ENCODE measurements around the gene ELMO3. TPM values are rescaled to one million over a fixed set of nuclear protein-coding genes. Genes with fewer than 3 reads are reported as not detected.
A peak's percentile ranks its signal among the peaks of the same experiment; 100 is the strongest.

The ELMO3 gene
- total and polyA plus RNA-seq, 9 donors = 1.1 to 14.8 (median 2.7) TPM; not detected in 1

DNA sequence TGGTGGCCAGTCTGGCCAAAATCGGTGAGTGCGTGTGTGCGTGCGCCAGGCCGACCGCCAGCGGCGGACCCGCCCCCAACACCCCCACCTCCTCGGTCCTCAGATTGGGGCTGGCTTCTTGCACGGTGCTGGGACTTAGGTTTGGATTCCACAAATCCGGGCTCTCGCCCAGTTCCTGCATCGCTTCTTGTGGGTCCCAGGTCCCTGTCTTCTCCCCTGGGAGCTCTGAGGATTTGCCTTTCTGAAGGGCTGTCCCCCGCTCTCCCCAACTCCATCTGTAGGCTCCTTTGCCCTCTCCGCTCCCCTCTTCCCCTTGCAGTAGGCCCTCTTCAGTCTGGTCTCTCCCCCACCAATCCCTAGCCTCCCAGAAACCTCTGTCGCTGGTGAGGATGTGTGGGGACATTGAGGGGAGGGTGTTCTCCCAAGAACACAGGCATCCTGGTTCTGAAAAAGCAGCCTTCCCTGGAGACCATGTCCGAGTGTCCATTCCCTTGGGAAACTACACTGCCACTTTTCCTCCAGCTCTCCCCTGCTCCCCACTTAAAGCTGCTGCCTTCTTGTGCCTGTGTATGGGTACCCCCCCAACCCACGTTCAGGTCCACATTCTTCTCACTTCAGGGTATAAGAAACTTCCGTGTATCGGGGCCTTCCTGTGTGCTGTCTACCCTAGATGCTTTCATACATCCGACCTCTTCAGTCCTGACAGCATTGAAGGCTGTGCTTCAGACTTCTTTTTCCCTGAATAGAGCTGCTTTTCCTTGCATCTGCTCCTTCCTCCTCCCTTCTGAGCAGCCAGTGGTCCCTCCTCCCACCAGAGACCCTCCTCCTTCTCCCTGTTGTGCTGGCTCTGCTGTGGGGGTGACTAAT, 50.5 kb downstream of the ELMO3 start:
- TF ChIP-seq, protein P1, sequence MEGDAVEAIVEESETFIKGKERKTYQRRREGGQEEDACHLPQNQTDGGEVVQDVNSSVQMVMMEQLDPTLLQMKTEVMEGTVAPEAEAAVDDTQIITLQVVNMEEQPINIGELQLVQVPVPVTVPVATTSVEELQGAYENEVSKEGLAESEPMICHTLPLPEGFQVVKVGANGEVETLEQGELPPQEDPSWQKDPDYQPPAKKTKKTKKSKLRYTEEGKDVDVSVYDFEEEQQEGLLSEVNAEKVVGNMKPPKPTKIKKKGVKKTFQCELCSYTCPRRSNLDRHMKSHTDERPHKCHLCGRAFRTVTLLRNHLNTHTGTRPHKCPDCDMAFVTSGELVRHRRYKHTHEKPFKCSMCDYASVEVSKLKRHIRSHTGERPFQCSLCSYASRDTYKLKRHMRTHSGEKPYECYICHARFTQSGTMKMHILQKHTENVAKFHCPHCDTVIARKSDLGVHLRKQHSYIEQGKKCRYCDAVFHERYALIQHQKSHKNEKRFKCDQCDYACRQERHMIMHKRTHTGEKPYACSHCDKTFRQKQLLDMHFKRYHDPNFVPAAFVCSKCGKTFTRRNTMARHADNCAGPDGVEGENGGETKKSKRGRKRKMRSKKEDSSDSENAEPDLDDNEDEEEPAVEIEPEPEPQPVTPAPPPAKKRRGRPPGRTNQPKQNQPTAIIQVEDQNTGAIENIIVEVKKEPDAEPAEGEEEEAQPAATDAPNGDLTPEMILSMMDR (IDR thresholded peaks at IDR 0.05) = no peak
- TF ChIP-seq POLR2A (IDR thresholded peaks at IDR 0.05) = no peak
- TF ChIP-seq EP300 (IDR thresholded peaks at IDR 0.05) = no peak
- WGBS, 3 donors = 13 to 18% (median 14%) methylated on average over 22 of the region's 22 CpGs
- no peaks in the 10 kb centered on the region for H3K9me3 ChIP-seq
- H3K27me3 ChIP-seq = no peaks in the 10 kb centered on the region
- peaks cover 12% of the 10 kb centered on the region for H3K4me1 ChIP-seq (ENCODE audit: insufficient read depth)
- no peaks in the 10 kb centered on the region for H3K36me3 ChIP-seq
- DNase-seq = peak in 2 of 5 donors; percentile 7 to 58
- H3K4me3 ChIP-seq = peak overlapping the region; percentile 34
- H3K27ac ChIP-seq = no peak overlapping the region
- intact Hi-C loops (cut with DNase I) = loop anchor here in 1 of 4 donors (10.0 kb wide), 1 partner anchor 165 kb away; the partner anchor contains the start of gene ZDHHC1

DNA sequence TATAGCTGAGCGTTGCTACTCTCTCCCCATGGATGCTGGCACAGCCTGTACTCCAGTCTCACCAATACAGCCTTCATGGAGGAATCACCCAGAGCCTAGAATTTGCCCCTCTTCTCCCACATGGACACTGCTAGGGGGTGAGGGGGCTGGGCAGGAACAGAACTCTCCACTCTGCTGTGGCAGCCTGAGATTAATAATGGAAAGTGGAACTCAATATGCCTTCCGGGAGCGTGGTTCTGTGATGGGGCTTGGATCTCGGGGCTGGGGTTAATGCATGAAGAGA, 51.1 kb downstream of the ELMO3 start:
- WGBS, 3 donors = 73 to 78% (median 78%) methylated on average over 4 of the region's 4 CpGs
- intact Hi-C loops (cut with DNase I) = loop anchor here in 1 of 4 donors (10.0 kb wide), 1 partner anchor 165 kb away; the partner anchor contains the start of gene ZDHHC1

DNA sequence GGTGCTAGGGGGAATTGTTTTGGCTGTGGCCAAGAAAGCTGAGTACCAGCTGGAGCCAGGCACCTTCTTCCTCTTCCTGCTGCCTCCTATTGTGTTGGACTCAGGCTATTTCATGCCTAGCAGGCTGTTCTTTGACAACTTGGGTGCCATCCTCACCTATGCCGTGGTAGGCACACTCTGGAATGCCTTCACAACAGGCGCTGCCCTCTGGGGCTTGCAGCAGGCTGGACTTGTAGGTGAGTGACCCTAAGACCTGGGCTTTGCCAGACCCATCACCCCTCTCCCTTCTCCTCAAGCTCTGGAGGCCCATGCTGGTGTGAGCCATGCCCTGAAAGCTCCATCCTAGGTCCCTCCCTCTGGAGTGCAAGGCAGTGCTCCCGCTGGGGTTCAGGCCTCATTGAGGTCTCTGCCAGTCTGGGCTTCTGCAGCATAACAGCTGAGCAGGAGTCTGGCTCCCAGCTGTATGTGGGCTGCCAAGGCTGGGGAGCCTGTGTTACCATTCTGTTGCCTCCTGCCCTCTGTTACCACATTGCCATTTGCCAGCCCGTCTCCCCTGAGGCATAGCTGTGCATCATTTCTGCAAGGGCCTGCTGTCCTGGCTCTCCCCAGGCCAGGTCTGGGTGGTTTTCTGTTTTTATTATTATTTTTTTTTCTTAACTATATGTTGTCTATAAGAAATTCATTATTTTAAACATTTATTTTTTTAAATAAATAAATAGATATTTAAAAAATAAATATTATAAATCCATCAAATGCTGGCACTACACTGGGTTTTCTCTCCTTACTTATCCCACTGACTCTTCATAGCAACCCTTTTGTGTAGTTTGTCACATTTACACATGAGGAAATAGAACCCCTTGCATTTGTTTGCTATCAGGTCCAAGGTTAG, 53.9 kb downstream of the ELMO3 start:
- Histone ChIP-seq H3K4me1 (ENCODE audit: insufficient read depth) (peaks cover 3% of the 10 kb centered on the region), H3K27me3 (no peaks in the 10 kb centered on the region), H3K4me3 (no peak overlapping the region), H3K9me3 (no peaks in the 10 kb centered on the region), H3K36me3 (no peaks in the 10 kb centered on the region), H3K27ac (no peak overlapping the region)
- DNase-seq = peak in 1 of 5 donors; percentile 11
- intact Hi-C loops (cut with DNase I) = loop anchor here in 1 of 4 donors (10.0 kb wide), 1 partner anchor 162 kb away; the partner anchor contains the start of gene ZDHHC1
- TF ChIP-seq, protein P1 (IDR thresholded peaks at IDR 0.05) = no peak
- no peak for TF ChIP-seq POLR2A (IDR thresholded peaks at IDR 0.05)
- TF ChIP-seq EP300 (IDR thresholded peaks at IDR 0.05) = no peak
- WGBS, 3 donors = 91 to 95% (median 91%) methylated on average over 4 of the region's 4 CpGs

More for the DNA sequence above, 51.1 kb downstream of the ELMO3 start:
- H3K27ac ChIP-seq = no peak overlapping the region
- no peak overlapping the region for H3K4me3 ChIP-seq
- H3K27me3 ChIP-seq = no peaks in the 10 kb centered on the region
- no peaks in the 10 kb centered on the region for H3K36me3 ChIP-seq
- peak in 1 of 5 donors; percentile 8 for DNase-seq
- no peaks in the 10 kb centered on the region for H3K9me3 ChIP-seq
- peaks cover 10% of the 10 kb centered on the region for H3K4me1 ChIP-seq (ENCODE audit: insufficient read depth)
- no peak for TF ChIP-seq POLR2A (IDR thresholded peaks at IDR 0.05)
- no peak for TF ChIP-seq EP300 (IDR thresholded peaks at IDR 0.05)
- TF ChIP-seq, protein P1 (IDR thresholded peaks at IDR 0.05) = no peak

MicroRNAs within 50 kb of the gene (microRNA counts, 767-probe panel; counts per million panel counts)
- microRNA hsa-miR-328 = 530 counts per million, percentile 78 among the panel's probes with 10 or more counts

Small RNA genes lying within 50 kb of the gene (microRNA-seq; reads per million reads assigned to microRNA genes)
- gene MIR328 = 149 to 619 (median 331) reads per million in 3 donors

Small RNA genes lying within 50 kb of the gene (small RNA-seq; reads per million reads assigned to genes)
- 6.8 reads per million, percentile 82 among the genes with 10 or more reads in this experiment for gene MIR328

Other genes with a start within 250 kb of the ELMO3 start
- gene CES3, start 237.9 kb upstream of the ELMO3 start, total RNA-seq = 1 to 10 TPM in 5 of 7 donors, under 1 TPM in 2; 0.45 to 2.3 (median 1.4) TPM
- gene CES3, start 237.9 kb upstream of the ELMO3 start, polyA plus RNA-seq = under 1 TPM; 0.73 to 0.91 TPM
- gene CES4A, start 210.5 kb upstream of the ELMO3 start, total RNA-seq = 10 to 100 TPM in 5 of 7 donors, 1 to 10 TPM in 2; 6.7 to 67.1 (median 15.5) TPM
- 1 to 10 TPM; 6.0 to 9.7 TPM for gene CES4A, start 210.5 kb upstream of the ELMO3 start, polyA plus RNA-seq
- gene CBFB, start 170.0 kb upstream of the ELMO3 start, total RNA-seq = 10 to 100 TPM; 39.9 to 58.3 (median 48.9) TPM
- 10 to 100 TPM; 19.2 to 23.8 TPM for gene CBFB, start 170.0 kb upstream of the ELMO3 start, polyA plus RNA-seq
- gene PHAF1, start 89.2 kb upstream of the ELMO3 start, total RNA-seq = 10 to 100 TPM; 13.7 to 17.4 (median 14.9) TPM
- gene PHAF1, start 89.2 kb upstream of the ELMO3 start, polyA plus RNA-seq = 10 to 100 TPM in 1 of 2 donors, 1 to 10 TPM in 1; 9.0 to 25.1 TPM
- gene B3GNT9, start 48.1 kb upstream of the ELMO3 start, total RNA-seq = 10 to 100 TPM; 11.1 to 45.7 (median 28.7) TPM
- 10 to 100 TPM; 17.1 to 18.1 TPM for gene B3GNT9, start 48.1 kb upstream of the ELMO3 start, polyA plus RNA-seq
- gene TRADD, start 39.2 kb upstream of the ELMO3 start, total RNA-seq = 10 to 100 TPM in 6 of 7 donors, 1 to 10 TPM in 1; 7.3 to 30.9 (median 15.5) TPM
- gene TRADD, start 39.2 kb upstream of the ELMO3 start, polyA plus RNA-seq = 10 to 100 TPM in 1 of 2 donors, 1 to 10 TPM in 1; 4.2 to 15.7 TPM
- gene FBXL8, start 39.2 kb upstream of the ELMO3 start, total RNA-seq = 10 to 100 TPM in 6 of 7 donors, 1 to 10 TPM in 1; 8.8 to 23.0 (median 15.0) TPM
- 10 to 100 TPM in 1 of 2 donors, 1 to 10 TPM in 1; 1.3 to 13.1 TPM for gene FBXL8, start 39.2 kb upstream of the ELMO3 start, polyA plus RNA-seq
- gene HSF4, start 34.4 kb upstream of the ELMO3 start, total RNA-seq = 100 to 1,000 TPM in 1 of 7 donors, 10 to 100 TPM in 6; 30.8 to 115 (median 77.7) TPM
- 10 to 100 TPM in 1 of 2 donors, 1 to 10 TPM in 1; 9.9 to 44.9 TPM for gene HSF4, start 34.4 kb upstream of the ELMO3 start, polyA plus RNA-seq
- 10 to 100 TPM; 14.1 to 31.7 (median 21.4) TPM for gene NOL3, start 28.6 kb upstream of the ELMO3 start, total RNA-seq
- 10 to 100 TPM; 17.9 to 23.1 TPM for gene NOL3, start 28.6 kb upstream of the ELMO3 start, polyA plus RNA-seq
- 10 to 100 TPM; 16.8 to 96.4 (median 65.7) TPM for gene MATCAP1, start 15.2 kb upstream of the ELMO3 start, total RNA-seq
- gene MATCAP1, start 15.2 kb upstream of the ELMO3 start, polyA plus RNA-seq = 10 to 100 TPM; 15.4 to 38.4 TPM
- 10 to 100 TPM in 4 of 7 donors, 1 to 10 TPM in 3; 6.1 to 33.0 (median 16.4) TPM for gene EXOC3L1, start 9.0 kb upstream of the ELMO3 start, total RNA-seq
- gene EXOC3L1, start 9.0 kb upstream of the ELMO3 start, polyA plus RNA-seq = 10 to 100 TPM in 1 of 2 donors, under 1 TPM in 1; 0.32 to 12.2 TPM
- gene E2F4, start 7.0 kb upstream of the ELMO3 start, total RNA-seq = 10 to 100 TPM; 36.0 to 75.7 (median 52.9) TPM
- gene E2F4, start 7.0 kb upstream of the ELMO3 start, polyA plus RNA-seq = 10 to 100 TPM; 17.6 to 36.2 TPM
- gene TMEM208, start 28.0 kb downstream of the ELMO3 start, total RNA-seq = 10 to 100 TPM; 23.8 to 39.2 (median 32.1) TPM
- 10 to 100 TPM; 26.3 to 52.0 TPM for gene TMEM208, start 28.0 kb downstream of the ELMO3 start, polyA plus RNA-seq
- gene FHOD1, start 48.4 kb downstream of the ELMO3 start, total RNA-seq = 10 to 100 TPM; 17.2 to 84.2 (median 41.8) TPM
- gene FHOD1, start 48.4 kb downstream of the ELMO3 start, polyA plus RNA-seq = 10 to 100 TPM; 16.0 to 26.2 TPM
- 1 to 10 TPM in 5 of 7 donors, under 1 TPM in 2; 0.36 to 3.1 (median 1.3) TPM for gene SLC9A5, start 49.8 kb downstream of the ELMO3 start, total RNA-seq
- gene SLC9A5, start 49.8 kb downstream of the ELMO3 start, polyA plus RNA-seq = 1 to 10 TPM in 1 of 2 donors, under 1 TPM in 1; 0.53 to 1.1 TPM
- 10 to 100 TPM; 12.4 to 37.9 (median 27.6) TPM for gene PLEKHG4, start 80.4 kb downstream of the ELMO3 start, total RNA-seq
- gene PLEKHG4, start 80.4 kb downstream of the ELMO3 start, polyA plus RNA-seq = 10 to 100 TPM in 1 of 2 donors, 1 to 10 TPM in 1; 5.1 to 38.6 TPM
- under 1 TPM in 3 of 7 donors, not detected in 4; 0.05 to 0.32 (median 0.12) TPM for gene KCTD19, start 127.6 kb downstream of the ELMO3 start, total RNA-seq
- under 1 TPM; 0.07 to 0.70 TPM for gene KCTD19, start 127.6 kb downstream of the ELMO3 start, polyA plus RNA-seq
- 1 to 10 TPM in 4 of 7 donors, under 1 TPM in 2, not detected in 1; 0.58 to 2.6 (median 1.2) TPM for gene LRRC36, start 127.7 kb downstream of the ELMO3 start, total RNA-seq
- gene LRRC36, start 127.7 kb downstream of the ELMO3 start, polyA plus RNA-seq = under 1 TPM; 0.59 to 0.80 TPM
- 100 to 1,000 TPM in 1 of 7 donors, 10 to 100 TPM in 4, 1 to 10 TPM in 2; 2.2 to 269 (median 10.9) TPM for gene TPPP3, start 194.4 kb downstream of the ELMO3 start, total RNA-seq
- 10 to 100 TPM; 15.2 to 15.6 TPM for gene TPPP3, start 194.4 kb downstream of the ELMO3 start, polyA plus RNA-seq
- gene ZDHHC1, start 217.3 kb downstream of the ELMO3 start, total RNA-seq = 10 to 100 TPM; 17.3 to 45.5 (median 24.8) TPM
- gene ZDHHC1, start 217.3 kb downstream of the ELMO3 start, polyA plus RNA-seq = 10 to 100 TPM in 1 of 2 donors, 1 to 10 TPM in 1; 1.4 to 15.7 TPM
- gene HSD11B2, start 232.0 kb downstream of the ELMO3 start, total RNA-seq = 10 to 100 TPM in 5 of 7 donors, 1 to 10 TPM in 2; 1.3 to 26.3 (median 17.1) TPM
- gene HSD11B2, start 232.0 kb downstream of the ELMO3 start, polyA plus RNA-seq = 1 to 10 TPM; 4.6 to 5.1 TPM

All from ovary (tissue), 9 donors.